Measurements from ENCODE around the gene PFKL. TPM values are rescaled to one million over a fixed set of nuclear protein-coding genes. Genes with fewer than 3 reads are reported as not detected.

Gene PFKL
- total RNA-seq, 4 donors from 2014 or later: 11.9 to 20.6 (median 16.8) TPM

GRCh38 chr21:44295163-44295573, 4.7 kb upstream of the PFKL start:
- ATAC-seq (no peak), DNase-seq (no peak)
- intact Hi-C loops (cut with DNase I; ENCODE audit: low total_unique reads): no loop called here
- peaks cover 0 to 8% (median 0%) of the 10 kb centered on the region in 3 donors for H3K27me3 ChIP-seq
- peaks cover 6 to 11% of the 10 kb centered on the region in 2 donors for H3K4me1 ChIP-seq
- in situ Hi-C loops (cut with MboI; ENCODE audit: low sequenced_read_pairs in 4 of 4): no loop called here
- H3K36me3 ChIP-seq: no peaks in the 10 kb centered on the region
- H3K27ac ChIP-seq: no peak overlapping the region
- TF ChIP-seq CTCF (IDR thresholded peaks at IDR 0.05 in 4 of 5, conservative IDR thresholded peaks at IDR 0.05 in 1 of 5): no peak
- H3K4me3 ChIP-seq: no peak overlapping the region
- H3K9me3 ChIP-seq: no peaks in the 10 kb centered on the region

- in situ Hi-C loops (cut with MboI; ENCODE audit: low sequenced_read_pairs in 4 of 4): no loop called here
- H3K4me1 ChIP-seq: peaks cover 7 to 14% of the 10 kb centered on the region in 2 donors
- no peak for DNase-seq
Measured at GRCh38 chr21:44295646-44296045, 4.2 kb upstream of the PFKL start.

GRCh38 chr21:44296103-44296519, 3.7 kb upstream of the PFKL start:
- peaks cover 0 to 8% (median 0%) of the 10 kb centered on the region in 3 donors for H3K27me3 ChIP-seq
- intact Hi-C loops (cut with DNase I; ENCODE audit: low total_unique reads) (no loop called here), in situ Hi-C loops (cut with MboI; ENCODE audit: low sequenced_read_pairs in 4 of 4) (no loop called here)
- no peak for TF ChIP-seq CTCF (IDR thresholded peaks at IDR 0.05 in 4 of 5, conservative IDR thresholded peaks at IDR 0.05 in 1 of 5)
- DNase-seq (no peak), ATAC-seq (no peak)
- H3K36me3 ChIP-seq: no peaks in the 10 kb centered on the region
- peaks cover 12 to 19% of the 10 kb centered on the region in 2 donors for H3K4me1 ChIP-seq
- H3K4me3 ChIP-seq: no peak overlapping the region
- H3K27ac ChIP-seq: no peak overlapping the region
- no peaks in the 10 kb centered on the region for H3K9me3 ChIP-seq

More at GRCh38 chr21:44295646-44296045, 4.2 kb upstream of the PFKL start:
- Histone ChIP-seq H3K9me3 (no peaks in the 10 kb centered on the region), H3K4me3 (no peak overlapping the region), H3K36me3 (no peaks in the 10 kb centered on the region), H3K27ac (no peak overlapping the region), H3K27me3 (peaks cover 0 to 8% (median 0%) of the 10 kb centered on the region in 3 donors)
- ATAC-seq: no peak
- intact Hi-C loops (cut with DNase I; ENCODE audit: low total_unique reads): no loop called here
- TF ChIP-seq CTCF (IDR thresholded peaks at IDR 0.05 in 4 of 5, conservative IDR thresholded peaks at IDR 0.05 in 1 of 5) (no peak), POLR2A (IDR thresholded peaks at IDR 0.05) (no peak)

GRCh38 chr21:44296916-44297315, 2.9 kb upstream of the PFKL start:
- intact Hi-C loops (cut with DNase I; ENCODE audit: low total_unique reads) (no loop called here), in situ Hi-C loops (cut with MboI; ENCODE audit: low sequenced_read_pairs in 4 of 4) (no loop called here)
- no peaks in the 10 kb centered on the region for H3K9me3 ChIP-seq
- H3K27me3 ChIP-seq: peaks cover 0 to 8% (median 0%) of the 10 kb centered on the region in 3 donors
- H3K4me3 ChIP-seq: no peak overlapping the region
- DNase-seq (no peak), ATAC-seq (no peak)
- no peak overlapping the region for H3K27ac ChIP-seq
- H3K4me1 ChIP-seq: peaks cover 15 to 21% of the 10 kb centered on the region in 2 donors
- H3K36me3 ChIP-seq: no peaks in the 10 kb centered on the region
- TF ChIP-seq POLR2A (IDR thresholded peaks at IDR 0.05) (no peak), CTCF (IDR thresholded peaks at IDR 0.05 in 4 of 5, conservative IDR thresholded peaks at IDR 0.05 in 1 of 5) (no peak)

Measured in gastrocnemius medialis (tissue), 4 donors.